HG03196 (cell line): Measurements from ENCODE around the gene RBSN.

ENCODE experiments used
- ATAC-seq: cut with Tn5 transposase; IDR thresholded peaks from one replicate; pipeline ENCODE4 v1.9.1; 2021; ENCODE audit not compliant: unreplicated experiment

Gene RBSN

GRCh38 chr3:15063238-15063637 is 35.7 kb downstream of the RBSN start:
- no peak for ATAC-seq

GRCh38 chr3:15060029-15060428 is 38.9 kb downstream of the RBSN start:
- ATAC-seq, result no peak

- ATAC-seq, result no peak
Measured at GRCh38 chr3:15056676-15057404, 42.1 kb downstream of the RBSN start.

GRCh38 chr3:15055019-15055557 is 43.9 kb downstream of the RBSN start:
- peak; percentile 45 for ATAC-seq

- ATAC-seq, result no peak
Measured at GRCh38 chr3:15053541-15053940, 45.4 kb downstream of the RBSN start.

- ATAC-seq, result no peak
Measured at GRCh38 chr3:15052335-15053242, 46.4 kb downstream of the RBSN start.

GRCh38 chr3:15051531-15051930 is 47.4 kb downstream of the RBSN start:
- peak; percentile 57 for ATAC-seq

GRCh38 chr3:15050405-15051092 is 48.4 kb downstream of the RBSN start:
- ATAC-seq, result peak; percentile 48

- no peak for ATAC-seq
Measured at GRCh38 chr3:15049584-15049983, 49.4 kb downstream of the RBSN start.

GRCh38 chr3:15045667-15046066 is 53.3 kb downstream of the RBSN start:
- no peak for ATAC-seq

- no peak for ATAC-seq
Measured at GRCh38 chr3:15044326-15044725, 54.6 kb downstream of the RBSN start.

GRCh38 chr3:15043408-15044171 is 55.4 kb downstream of the RBSN start:
- no peak for ATAC-seq

GRCh38 chr3:15042936-15043335 is 56.0 kb downstream of the RBSN start:
- ATAC-seq, result no peak

GRCh38 chr3:15041950-15042349 is 57.0 kb downstream of the RBSN start:
- ATAC-seq, result no peak

- no peak for ATAC-seq
Measured at GRCh38 chr3:15040844-15041243, 58.1 kb downstream of the RBSN start.

GRCh38 chr3:15038306-15038705 is 60.6 kb downstream of the RBSN start:
- ATAC-seq, result no peak

GRCh38 chr3:15033103-15033502 is 65.8 kb downstream of the RBSN start:
- ATAC-seq, result no peak

GRCh38 chr3:15032650-15033049 is 66.3 kb downstream of the RBSN start:
- no peak for ATAC-seq

- no peak for ATAC-seq
Measured at GRCh38 chr3:15029625-15030024, 69.3 kb downstream of the RBSN start.

- ATAC-seq, result no peak
Measured at GRCh38 chr3:15023719-15024118, 75.2 kb downstream of the RBSN start.

- ATAC-seq, result no peak
Measured at GRCh38 chr3:15023249-15023648, 75.7 kb downstream of the RBSN start.
